ENCODE data around the gene SHB.

DNA sequence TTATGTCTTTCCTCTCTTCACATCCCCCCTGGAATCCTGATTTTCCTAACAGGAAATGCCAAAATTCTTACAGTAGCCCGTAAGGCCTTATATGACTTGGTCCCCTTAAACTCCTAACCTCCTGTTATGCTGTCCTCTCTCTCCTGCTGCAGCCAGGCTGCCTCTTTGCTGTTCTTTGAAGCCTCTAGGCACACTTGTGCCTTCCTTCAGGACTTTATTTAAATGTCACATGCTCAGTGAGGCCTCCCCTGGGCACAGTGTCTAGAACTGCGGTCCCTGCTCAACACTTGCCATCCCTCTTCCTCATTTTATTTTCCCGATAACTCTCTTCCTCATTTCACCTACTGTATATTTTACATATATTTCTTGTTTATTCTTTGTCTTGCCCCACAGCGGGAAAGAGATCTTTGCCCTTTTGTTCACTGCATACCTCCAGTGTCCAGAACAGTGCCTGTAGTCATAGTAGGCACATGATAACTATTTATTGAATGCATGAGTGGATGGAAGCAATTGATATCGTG lies 5.5 kb upstream of the SHB start:
- TF ChIP-seq, protein P1, sequence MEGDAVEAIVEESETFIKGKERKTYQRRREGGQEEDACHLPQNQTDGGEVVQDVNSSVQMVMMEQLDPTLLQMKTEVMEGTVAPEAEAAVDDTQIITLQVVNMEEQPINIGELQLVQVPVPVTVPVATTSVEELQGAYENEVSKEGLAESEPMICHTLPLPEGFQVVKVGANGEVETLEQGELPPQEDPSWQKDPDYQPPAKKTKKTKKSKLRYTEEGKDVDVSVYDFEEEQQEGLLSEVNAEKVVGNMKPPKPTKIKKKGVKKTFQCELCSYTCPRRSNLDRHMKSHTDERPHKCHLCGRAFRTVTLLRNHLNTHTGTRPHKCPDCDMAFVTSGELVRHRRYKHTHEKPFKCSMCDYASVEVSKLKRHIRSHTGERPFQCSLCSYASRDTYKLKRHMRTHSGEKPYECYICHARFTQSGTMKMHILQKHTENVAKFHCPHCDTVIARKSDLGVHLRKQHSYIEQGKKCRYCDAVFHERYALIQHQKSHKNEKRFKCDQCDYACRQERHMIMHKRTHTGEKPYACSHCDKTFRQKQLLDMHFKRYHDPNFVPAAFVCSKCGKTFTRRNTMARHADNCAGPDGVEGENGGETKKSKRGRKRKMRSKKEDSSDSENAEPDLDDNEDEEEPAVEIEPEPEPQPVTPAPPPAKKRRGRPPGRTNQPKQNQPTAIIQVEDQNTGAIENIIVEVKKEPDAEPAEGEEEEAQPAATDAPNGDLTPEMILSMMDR (tag by site-specific recombination; IDR thresholded peaks at IDR 0.05) = no peak
- TF ChIP-seq ZNF175 (tag by site-specific recombination; IDR thresholded peaks at IDR 0.05) (no peak), ZBTB1 (tag by site-specific recombination; IDR thresholded peaks at IDR 0.05) (no peak), ZBTB7A (tag by site-specific recombination; IDR thresholded peaks at IDR 0.05; ENCODE audit: low read depth) (no peak)
- TF ChIP-seq, protein P2, sequence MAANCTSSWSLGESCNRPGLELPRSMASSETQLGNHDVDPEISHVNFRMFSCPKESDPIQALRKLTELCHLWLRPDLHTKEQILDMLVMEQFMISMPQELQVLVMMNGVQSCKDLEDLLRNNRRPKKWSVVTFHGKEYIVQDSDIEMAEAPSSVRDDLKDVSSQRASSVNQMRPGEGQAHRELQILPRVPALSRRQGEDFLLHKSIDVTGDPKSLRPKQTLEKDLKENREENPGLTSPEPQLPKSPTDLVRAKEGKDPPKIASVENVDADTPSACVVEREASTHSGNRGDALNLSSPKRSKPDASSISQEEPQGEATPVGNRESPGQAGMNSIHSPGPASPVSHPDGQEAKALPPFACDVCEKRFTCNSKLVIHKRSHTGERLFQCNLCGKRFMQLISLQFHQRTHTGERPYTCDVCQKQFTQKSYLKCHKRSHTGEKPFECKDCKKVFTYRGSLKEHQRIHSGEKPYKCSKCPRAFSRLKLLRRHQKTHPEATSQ (tag by site-specific recombination; IDR thresholded peaks at IDR 0.05) = no peak
- TF ChIP-seq, protein P3, sequence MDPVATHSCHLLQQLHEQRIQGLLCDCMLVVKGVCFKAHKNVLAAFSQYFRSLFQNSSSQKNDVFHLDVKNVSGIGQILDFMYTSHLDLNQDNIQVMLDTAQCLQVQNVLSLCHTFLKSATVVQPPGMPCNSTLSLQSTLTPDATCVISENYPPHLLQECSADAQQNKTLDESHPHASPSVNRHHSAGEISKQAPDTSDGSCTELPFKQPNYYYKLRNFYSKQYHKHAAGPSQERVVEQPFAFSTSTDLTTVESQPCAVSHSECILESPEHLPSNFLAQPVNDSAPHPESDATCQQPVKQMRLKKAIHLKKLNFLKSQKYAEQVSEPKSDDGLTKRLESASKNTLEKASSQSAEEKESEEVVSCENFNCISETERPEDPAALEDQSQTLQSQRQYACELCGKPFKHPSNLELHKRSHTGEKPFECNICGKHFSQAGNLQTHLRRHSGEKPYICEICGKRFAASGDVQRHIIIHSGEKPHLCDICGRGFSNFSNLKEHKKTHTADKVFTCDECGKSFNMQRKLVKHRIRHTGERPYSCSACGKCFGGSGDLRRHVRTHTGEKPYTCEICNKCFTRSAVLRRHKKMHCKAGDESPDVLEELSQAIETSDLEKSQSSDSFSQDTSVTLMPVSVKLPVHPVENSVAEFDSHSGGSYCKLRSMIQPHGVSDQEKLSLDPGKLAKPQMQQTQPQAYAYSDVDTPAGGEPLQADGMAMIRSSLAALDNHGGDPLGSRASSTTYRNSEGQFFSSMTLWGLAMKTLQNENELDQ (tag by site-specific recombination; IDR thresholded peaks at IDR 0.05; ENCODE audit: low read depth) = no peak
